ENCODE measurements around the gene SSBP4. TPM values are rescaled to one million over a fixed set of nuclear protein-coding genes. Genes with fewer than 3 reads are reported as not detected.

The SSBP4 gene
- total and polyA plus RNA-seq, 9 of the 15 experiments (the other 6 are each of a cell fraction or from before 2014, with no cell fraction given) = 1.1 to 189 (median 39.0) TPM

GRCh38 chr19:18437491-18438330, 18.5 kb downstream of the SSBP4 start, which contains the start of gene ISYNA1 (continued):
- TF ChIP-seq RBBP5 (IDR thresholded peaks at IDR 0.05; ENCODE audit: borderline replicate concordance, insufficient read depth, low read length, poor library complexity, severe bottlenecking) (peak; percentile 11), YY1 (IDR thresholded peaks at IDR 0.05; ENCODE audit: borderline replicate concordance in 1 of 3, control insufficient read depth in 1 of 3, extremely low read depth in 1 of 3, insufficient read depth in 3 of 3, insufficient read length in 1 of 3, insufficient replicate concordance in 2 of 3, low read depth in 1 of 3, low read length in 2 of 3) (no peak), POU5F1 (IDR thresholded peaks at IDR 0.05; ENCODE audit: borderline replicate concordance, low read depth, low read length, partially characterized antibody) (no peak), KLF16 (IDR thresholded peaks at IDR 0.05) (no peak), EZH2 (IDR thresholded peaks at IDR 0.05; ENCODE audit: borderline replicate concordance, low read depth, low read length) (no peak), MYC (IDR thresholded peaks at IDR 0.05; ENCODE audit: low read depth, low read length) (peak; percentile 39; the same call in 1 of the 2 replicates), MYC (CRISPR knock-in tag; IDR thresholded peaks at IDR 0.05; ENCODE audit: borderline replicate concordance, low read depth) (peak; percentile 43; the same call in 1 of the 2 replicates), HNRNPL (IDR thresholded peaks at IDR 0.05; ENCODE audit: low read depth, low read length) (0 out of 2 replicates have a peak, but pooled peaks have one; percentile 45), PHF20 (IDR thresholded peaks at IDR 0.05; ENCODE audit: partially characterized antibody) (peak; percentile 57), NFYB (IDR thresholded peaks at IDR 0.05; ENCODE audit: extremely low read depth, insufficient read length) (peak; percentile 31), FOXO4 (CRISPR knock-in tag; IDR thresholded peaks at IDR 0.05) (peak; percentile 64; the same call in 1 of the 2 replicates), CREB1 (IDR thresholded peaks at IDR 0.05) (peak; percentile 45), CREB1 (CRISPR knock-in tag; IDR thresholded peaks at IDR 0.05) (peak; percentile 63; the same call in 1 of the 2 replicates), ATF1 (CRISPR knock-in tag; IDR thresholded peaks at IDR 0.05) (no peak), ATF1 (tag; IDR thresholded peaks at IDR 0.05) (peak; percentile 56), SETDB1 (IDR thresholded peaks at IDR 0.05; ENCODE audit: low read length) (no peak), ESRRA (IDR thresholded peaks at IDR 0.05; ENCODE audit: borderline replicate concordance, low read depth) (no peak), ZNF561 (CRISPR knock-in tag; conservative IDR thresholded peaks at IDR 0.05) (no peak), L3MBTL2 (IDR thresholded peaks at IDR 0.05) (peak; percentile 89), HMGXB4 (CRISPR knock-in tag; IDR thresholded peaks at IDR 0.05) (peak; percentile 53; the same call in 1 of the 2 replicates), RBM14 (IDR thresholded peaks at IDR 0.05; ENCODE audit: borderline replicate concordance, insufficient read depth, low read depth, low read length) (no peak), CHD1 (IDR thresholded peaks at IDR 0.05; ENCODE audit: low read length) (peak; percentile 85)
- TF ChIP-seq, protein P1, sequence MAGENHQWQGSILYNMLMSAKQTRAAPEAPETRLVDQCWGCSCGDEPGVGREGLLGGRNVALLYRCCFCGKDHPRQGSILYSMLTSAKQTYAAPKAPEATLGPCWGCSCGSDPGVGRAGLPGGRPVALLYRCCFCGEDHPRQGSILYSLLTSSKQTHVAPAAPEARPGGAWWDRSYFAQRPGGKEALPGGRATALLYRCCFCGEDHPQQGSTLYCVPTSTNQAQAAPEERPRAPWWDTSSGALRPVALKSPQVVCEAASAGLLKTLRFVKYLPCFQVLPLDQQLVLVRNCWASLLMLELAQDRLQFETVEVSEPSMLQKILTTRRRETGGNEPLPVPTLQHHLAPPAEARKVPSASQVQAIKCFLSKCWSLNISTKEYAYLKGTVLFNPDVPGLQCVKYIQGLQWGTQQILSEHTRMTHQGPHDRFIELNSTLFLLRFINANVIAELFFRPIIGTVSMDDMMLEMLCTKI (IDR thresholded peaks at IDR 0.05; ENCODE audit: partially characterized antibody) = no peak

Measured in K562 (cell line).